Stimulated activated CD4-positive, alpha-beta T cell treated with anti-CD3 and anti-CD28 coated beads, Interleukin-1b, Interleukin-23, amount 100 ng/mL, for 1 hour (primary cell): ENCODE data around the gene GPC3.

ENCODE experiments used
- DNase-seq, 2 donors: peaks; one replicate each; pipeline ENCODE4 v3.0.0-alpha.2; 2020; ENCODE audit warnings: low read depth in 2 of 2

The GPC3 gene

DNA sequence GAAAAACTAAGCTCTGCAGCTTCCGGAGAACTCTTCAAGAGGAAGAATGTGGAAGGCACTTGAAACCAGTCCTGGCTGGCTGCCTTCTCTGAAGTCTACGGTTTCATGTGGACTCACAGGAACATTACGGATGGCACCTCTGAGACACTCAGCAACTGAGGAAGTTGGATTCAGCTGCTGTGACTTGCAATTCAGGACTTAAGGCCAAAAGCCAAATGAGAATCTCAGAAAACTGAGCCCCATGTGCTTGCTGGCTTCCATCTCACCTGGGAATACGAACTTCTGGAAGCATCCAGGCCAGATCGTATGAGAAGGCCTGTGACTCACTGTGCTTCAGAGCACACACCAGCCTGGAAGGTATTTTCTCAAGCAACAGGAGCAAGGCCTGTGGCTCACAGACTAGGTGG lies 462.3 kb downstream of the GPC3 start:
- no peak for DNase-seq

DNA sequence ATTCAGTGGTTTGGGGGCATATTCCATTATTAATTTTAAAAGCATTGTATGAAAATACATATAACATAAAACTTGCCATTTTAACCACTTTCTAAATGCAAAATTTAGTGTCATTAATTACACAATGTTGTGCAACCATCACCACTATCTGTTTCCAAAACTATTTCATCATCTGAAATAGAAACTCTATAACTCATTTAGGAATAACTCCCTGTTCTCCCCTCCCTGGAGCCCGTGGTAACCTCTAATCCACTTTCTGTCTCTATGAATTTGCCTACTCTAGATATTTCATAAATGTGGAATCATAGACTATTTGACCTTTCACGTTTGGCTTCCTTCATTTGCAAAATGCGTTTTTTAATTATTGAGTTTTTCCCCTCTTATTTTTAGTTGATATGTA lies 468.7 kb downstream of the GPC3 start:
- DNase-seq, result no peak

DNA sequence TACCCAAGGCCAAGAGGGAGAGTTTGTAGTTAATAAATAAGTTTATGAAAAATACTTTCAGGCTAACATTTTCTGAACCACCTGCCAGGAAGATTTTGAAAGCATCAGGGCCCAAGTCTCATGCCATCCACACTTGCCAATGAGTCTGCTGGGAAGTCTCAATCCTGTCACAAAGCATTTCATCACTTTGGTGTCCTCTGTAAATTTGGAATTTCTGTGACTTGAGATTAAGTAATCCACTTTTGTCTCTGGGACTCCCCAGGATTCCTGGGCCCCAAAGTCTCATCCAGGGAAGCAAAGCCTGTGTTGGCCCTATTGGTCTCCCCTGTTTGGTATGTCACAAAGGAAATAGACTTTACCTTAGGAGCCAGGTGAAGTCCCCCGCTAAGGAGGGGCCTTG lies 470.9 kb downstream of the GPC3 start:
- no peak for DNase-seq

DNA sequence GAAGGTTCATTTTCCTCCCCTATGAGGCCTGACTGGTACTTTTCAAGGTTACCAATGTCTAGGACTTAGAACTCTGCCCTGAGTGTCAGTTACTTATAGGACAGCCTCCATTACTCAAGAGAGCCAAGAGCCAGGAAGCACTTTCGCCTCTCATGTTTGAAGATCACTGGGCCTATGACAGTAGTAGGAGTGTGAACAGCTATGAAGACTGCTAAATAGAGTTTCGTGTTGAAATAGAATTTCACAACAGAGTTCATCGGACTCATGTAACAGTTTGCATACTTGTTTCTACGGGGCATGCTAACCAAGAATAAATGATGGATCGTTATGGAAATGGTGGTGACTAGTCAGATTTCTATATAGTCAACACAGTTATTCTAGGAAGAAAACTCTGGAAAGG lies 472.3 kb downstream of the GPC3 start:
- no peak for DNase-seq

DNA sequence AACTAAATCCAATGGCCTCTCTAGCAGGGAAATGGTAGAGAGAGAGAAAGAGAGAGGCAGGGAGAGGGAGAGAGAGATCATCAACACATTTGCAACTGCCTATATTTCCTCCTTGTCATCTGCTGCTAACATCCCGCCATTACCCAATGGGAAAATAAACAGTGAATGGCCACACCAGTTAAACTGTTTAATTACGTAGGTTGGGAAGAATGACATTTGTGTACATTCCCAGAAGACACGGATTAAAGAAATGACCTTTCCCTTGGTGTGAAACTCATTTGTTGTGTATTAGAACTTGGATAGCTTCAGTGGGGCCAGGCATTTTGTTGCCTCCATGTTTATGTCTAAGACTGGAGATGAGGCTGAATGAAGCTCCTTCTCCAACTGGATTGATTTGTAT lies 474.4 kb downstream of the GPC3 start:
- DNase-seq, result no peak

DNA sequence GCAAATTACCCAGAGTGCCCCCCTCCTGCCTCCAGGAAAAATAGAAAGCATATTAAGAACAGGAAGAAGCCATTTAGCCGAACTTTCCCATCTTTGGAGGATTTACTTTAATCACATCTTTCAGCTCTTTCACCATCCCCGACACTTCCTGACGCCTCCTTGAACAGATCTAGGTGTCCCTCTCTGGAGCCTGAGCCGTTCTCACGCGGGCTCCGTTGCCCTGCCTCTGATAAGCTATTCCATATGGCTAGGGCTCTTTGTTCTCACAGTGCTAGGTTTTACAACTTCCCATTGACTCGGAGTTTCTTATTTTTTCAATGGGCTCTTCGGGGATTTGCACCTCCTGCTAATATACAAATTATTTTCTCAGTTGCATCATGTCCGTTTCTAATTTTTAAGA lies 488.0 kb downstream of the GPC3 start:
- no peak for DNase-seq

DNA sequence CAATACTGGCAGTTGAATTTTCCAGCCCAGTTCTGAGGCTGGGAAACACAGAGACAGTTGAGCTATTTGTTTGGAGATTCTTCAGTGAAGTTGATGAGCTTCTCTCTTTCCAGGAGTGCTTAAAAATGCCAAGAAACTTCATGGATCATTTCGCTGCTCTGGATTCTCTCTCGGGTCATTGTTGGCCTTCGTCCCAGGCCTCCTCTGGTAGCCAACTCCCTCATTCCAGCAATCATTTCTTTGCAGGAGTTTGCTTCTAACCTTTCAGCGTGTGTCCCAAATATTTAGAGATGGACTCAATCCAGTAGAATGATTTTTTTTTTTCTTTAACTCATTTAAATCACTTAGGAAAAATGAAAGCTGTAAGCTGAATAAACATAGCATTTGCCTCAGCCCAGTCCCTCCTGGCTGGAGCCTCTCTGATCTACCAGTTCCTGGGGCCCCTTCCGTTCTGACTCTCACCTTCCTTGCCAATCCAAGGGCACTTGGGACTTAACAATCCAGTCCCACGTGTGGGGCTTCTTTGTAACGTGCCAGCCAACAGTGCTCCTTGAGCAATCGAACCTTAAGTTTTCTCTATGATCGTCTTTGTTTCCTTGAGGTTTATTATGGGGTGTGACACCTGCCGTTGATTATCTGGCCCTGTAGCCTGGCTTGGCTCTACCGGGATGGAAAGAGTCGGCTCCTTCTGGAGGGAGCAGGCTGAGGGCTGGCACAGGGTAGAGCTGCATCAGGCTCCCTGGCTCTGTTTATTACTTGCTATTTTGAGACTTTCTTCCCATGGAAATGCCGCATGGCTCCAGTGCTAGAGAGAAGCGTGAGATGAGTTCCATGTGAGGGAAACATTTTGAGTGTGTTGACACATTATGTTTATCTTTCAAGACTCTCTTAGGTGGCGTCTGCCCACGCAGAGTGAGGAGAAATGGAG lies 489.7 kb downstream of the GPC3 start:
- no peak for DNase-seq

DNA sequence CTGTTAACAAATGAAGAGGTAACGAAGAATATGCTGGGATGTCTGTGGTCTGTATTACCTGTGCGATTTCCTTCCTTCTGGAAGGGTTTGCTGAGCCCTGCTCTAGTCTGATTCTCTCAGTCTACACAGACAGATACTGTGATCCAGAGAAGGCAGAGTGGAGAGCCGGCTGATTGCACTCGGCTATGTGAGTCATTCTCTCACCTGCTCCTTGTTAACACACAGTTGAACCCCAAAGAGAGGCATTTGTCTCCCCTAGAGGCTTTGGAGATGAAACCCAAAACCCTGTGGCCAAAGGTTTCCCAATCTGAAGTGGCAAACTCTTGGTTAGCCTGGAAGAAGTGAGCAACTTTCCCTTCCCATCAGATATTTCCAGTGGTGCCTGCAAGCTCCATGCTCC lies 492.0 kb downstream of the GPC3 start:
- DNase-seq, result no peak

DNA sequence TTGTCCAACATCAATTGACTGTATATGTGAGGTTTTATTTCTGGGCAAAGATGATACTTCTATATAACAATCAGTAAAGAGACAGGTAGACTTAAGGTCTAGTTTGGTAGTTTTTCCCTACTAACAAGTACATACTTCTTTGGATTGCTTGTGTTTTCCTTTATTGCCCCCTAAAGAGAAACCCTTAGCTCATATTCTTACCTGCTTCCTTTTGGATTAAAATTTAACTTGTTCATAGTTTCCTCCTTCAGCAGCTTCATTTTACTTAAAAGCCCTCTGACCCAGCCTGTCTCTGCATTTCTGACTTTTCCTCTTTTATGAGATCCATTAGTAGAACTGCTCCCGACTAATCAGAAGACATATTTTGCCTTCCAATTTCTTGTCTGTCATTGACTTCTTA lies 494.4 kb downstream of the GPC3 start:
- DNase-seq, result no peak
